ENCODE measurements around the gene ZXDC.

- TF ChIP-seq POLR2A (IDR thresholded peaks at IDR 0.05) (no peak), CTCF (IDR thresholded peaks at IDR 0.05) (no peak)
Measured at GRCh38 chr3:126449621-126450051, 26.1 kb downstream of the ZXDC start.

Data from esophagus squamous epithelium (tissue), 4 donors.